HUES64 (cell line): ENCODE data around the gene LMO7.

ENCODE experiments used
- H3K27ac ChIP-seq: 2 replicates; pipeline ENCODE4 v1.7.0; 2013; ENCODE audit warnings: low read depth, low read length, inconsistent platforms
- H3K27me3 ChIP-seq: 2 replicates; pipeline ENCODE4 v1.6.1; 2013; ENCODE audit warnings: mild to moderate bottlenecking, low read length; ENCODE audit not compliant: insufficient read depth
- H3K36me3 ChIP-seq: 2 replicates; pipeline ENCODE4 v1.6.1; 2013; ENCODE audit warnings: mild to moderate bottlenecking, low read length; ENCODE audit not compliant: insufficient read depth
- H3K4me1 ChIP-seq: 2 replicates; pipeline ENCODE4 v1.6.1; 2013; ENCODE audit warnings: mild to moderate bottlenecking, low read length, moderate library complexity; ENCODE audit not compliant: insufficient read depth
- H3K4me3 ChIP-seq: 2 replicates; pipeline ENCODE4 v1.5.1; 2013; ENCODE audit warnings: mild to moderate bottlenecking, low read length, moderate library complexity
- H3K9ac ChIP-seq: 2 replicates; pipeline ENCODE4 v1.6.1; 2013; ENCODE audit warnings: mild to moderate bottlenecking, low read depth, low read length
- H3K9me3 ChIP-seq: 2 replicates; pipeline ENCODE4 v1.6.1; 2013; ENCODE audit warnings: low read depth, low read length; ENCODE audit not compliant: insufficient read depth
- WGBS: fragments of 150-250, 120-280 bp; methylation state at CpG from one replicate; pipeline ENCODE4 v1.1.7; 2013; ENCODE audit warnings: missing lambda C conversion rate; 5-methylcytosine and 5-hydroxymethylcytosine counted together

The LMO7 gene

DNA sequence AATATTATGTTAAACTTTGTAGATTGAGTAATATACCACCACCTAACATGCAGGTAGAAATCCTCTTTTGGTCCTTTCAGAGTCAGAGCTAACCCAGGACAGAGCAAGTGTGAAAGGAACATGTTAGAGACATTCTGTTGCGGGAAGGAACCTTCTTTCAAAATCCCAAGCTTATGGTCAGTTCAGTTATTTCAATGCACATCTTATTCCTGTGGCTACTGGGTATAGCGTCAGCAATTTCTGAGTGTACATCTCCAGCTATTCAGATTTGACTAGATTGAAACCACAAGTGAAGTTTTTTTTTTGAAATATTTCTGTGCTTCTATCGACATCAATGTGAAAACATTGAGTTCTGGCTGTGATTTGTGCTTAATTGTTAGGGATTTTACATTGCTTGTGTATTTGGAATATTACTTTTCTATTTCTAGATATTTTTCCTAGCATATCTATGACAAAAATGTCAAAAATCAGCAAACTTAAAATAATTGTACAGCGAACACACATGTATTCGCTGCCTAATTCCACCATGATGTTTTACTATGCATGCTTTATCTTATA lies 165.3 kb downstream of the LMO7 start:
- Histone ChIP-seq H3K36me3 (no peaks in the 10 kb centered on the region), H3K9me3 (no peaks in the 10 kb centered on the region), H3K27me3 (no peaks in the 10 kb centered on the region), H3K4me1 (peaks cover 56% of the 10 kb centered on the region), H3K9ac (no peak overlapping the region), H3K4me3 (no peak overlapping the region), H3K27ac (no peak overlapping the region)
- WGBS = 95% methylated on average over 5 of the region's 5 CpGs

DNA sequence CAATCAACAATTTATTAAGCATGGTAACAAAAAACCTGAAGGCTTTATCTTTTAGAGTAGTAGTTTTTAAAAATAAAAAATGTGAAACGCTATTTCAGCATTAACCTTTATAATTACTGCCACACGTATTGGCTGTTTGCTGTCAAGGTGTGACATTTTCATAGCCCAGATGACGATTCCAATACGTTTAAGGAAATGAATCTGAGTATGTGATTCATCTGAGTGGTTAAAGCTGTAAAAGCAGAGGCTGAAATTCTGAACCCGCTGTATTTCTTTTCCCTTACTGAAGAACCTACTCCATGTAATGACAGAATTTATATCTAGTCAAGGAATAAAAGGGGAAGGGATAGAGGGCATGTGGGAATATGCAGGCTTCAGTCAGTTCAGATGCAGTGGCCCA lies 166.0 kb downstream of the LMO7 start:
- Histone ChIP-seq H3K27me3 (no peaks in the 10 kb centered on the region), H3K4me1 (peaks cover 58% of the 10 kb centered on the region), H3K9ac (peak overlapping the region; percentile 30; the same call in 1 of the 2 replicates), H3K27ac (peak overlapping the region; percentile 70; the same call in 1 of the 2 replicates), H3K9me3 (no peaks in the 10 kb centered on the region), H3K36me3 (no peaks in the 10 kb centered on the region), H3K4me3 (no peak overlapping the region)
- WGBS = 79% methylated on average over 4 of the region's 5 CpGs

DNA sequence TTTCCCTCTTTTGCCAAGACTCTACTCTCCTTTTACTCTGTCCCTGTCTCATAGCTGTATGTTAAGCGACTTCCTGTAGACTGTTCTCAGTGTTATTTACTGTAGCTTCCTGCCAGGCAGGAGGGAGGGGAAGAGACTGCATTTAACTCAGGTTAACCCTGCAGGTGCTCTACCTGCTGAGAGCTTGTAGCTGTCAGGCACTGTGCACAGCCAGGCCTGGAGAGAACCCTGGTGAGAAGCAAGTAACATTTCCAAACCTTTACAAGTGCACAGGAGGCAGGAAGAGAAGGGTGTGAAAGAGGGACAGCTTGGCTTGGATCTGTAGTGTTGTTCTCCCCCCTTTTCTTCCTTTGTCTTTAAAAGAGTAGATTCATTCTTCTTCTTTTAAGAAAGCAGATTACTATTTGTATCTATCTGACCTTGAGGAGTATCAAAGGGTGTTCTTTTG lies 167.1 kb downstream of the LMO7 start:
- peak overlapping the region; percentile 70; the same call in 1 of the 2 replicates for H3K27ac ChIP-seq
- no peaks in the 10 kb centered on the region for H3K9me3 ChIP-seq
- no peaks in the 10 kb centered on the region for H3K36me3 ChIP-seq
- H3K27me3 ChIP-seq = no peaks in the 10 kb centered on the region
- 0 out of 2 replicates have a peak overlapping the region, but pooled peaks have one; percentile 1 for H3K4me3 ChIP-seq
- no peak overlapping the region for H3K9ac ChIP-seq
- peaks cover 56% of the 10 kb centered on the region for H3K4me1 ChIP-seq
- WGBS = 0% methylated on average over 1 of the region's 1 CpG

DNA sequence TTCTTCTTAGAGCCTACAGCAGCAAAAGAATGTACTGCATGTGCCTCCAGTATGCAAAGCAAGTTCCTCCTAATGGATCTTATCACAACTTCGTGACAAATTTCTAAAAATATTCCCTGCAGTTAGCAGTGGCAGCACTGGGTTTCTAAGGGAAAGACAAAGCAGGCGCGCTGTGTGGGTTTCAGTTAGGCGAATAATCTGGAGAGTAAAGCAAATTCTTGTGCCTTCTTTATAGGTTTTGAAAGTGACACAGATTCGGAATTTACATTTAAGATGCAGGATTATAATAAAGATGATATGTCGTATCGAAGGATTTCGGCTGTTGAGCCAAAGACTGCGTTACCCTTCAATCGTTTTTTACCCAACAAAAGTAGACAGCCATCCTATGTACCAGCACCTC lies 167.9 kb downstream of the LMO7 start:
- Histone ChIP-seq H3K9me3 (no peaks in the 10 kb centered on the region), H3K27me3 (no peaks in the 10 kb centered on the region), H3K27ac (peak overlapping the region; percentile 70), H3K4me1 (peaks cover 56% of the 10 kb centered on the region), H3K4me3 (no peak overlapping the region), H3K9ac (peak overlapping the region; percentile 48; the same call in 1 of the 2 replicates), H3K36me3 (no peaks in the 10 kb centered on the region)
- WGBS = 88% methylated on average over 9 of the region's 10 CpGs

DNA sequence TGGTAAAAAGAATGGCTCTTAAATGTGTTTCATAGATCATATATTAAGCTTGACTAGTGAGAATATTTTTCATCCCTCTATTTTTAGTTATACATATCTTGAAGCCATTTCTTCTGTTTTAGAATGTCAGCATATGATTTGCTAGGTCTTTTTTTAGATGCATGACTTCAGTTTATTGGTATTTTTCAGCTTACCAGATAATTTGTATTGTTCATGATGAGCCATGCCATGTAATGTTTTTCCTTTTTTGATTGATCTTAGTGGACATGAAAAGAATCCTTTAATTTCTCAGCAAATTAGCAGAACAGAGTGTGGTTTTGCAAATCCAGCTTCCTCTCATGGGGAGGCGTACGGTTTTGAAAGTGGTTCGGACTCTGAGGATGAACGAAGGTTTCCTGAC lies 168.5 kb downstream of the LMO7 start:
- WGBS = 98% methylated on average over 4 of the region's 4 CpGs
- no peaks in the 10 kb centered on the region for H3K36me3 ChIP-seq
- H3K9me3 ChIP-seq = no peaks in the 10 kb centered on the region
- H3K27me3 ChIP-seq = no peaks in the 10 kb centered on the region
- H3K4me3 ChIP-seq = no peak overlapping the region
- H3K27ac ChIP-seq = 0 out of 2 replicates have a peak overlapping the region, but pooled peaks have one; percentile 70
- 0 out of 2 replicates have a peak overlapping the region, but pooled peaks have one; percentile 5 for H3K9ac ChIP-seq
- peaks cover 56% of the 10 kb centered on the region for H3K4me1 ChIP-seq

DNA sequence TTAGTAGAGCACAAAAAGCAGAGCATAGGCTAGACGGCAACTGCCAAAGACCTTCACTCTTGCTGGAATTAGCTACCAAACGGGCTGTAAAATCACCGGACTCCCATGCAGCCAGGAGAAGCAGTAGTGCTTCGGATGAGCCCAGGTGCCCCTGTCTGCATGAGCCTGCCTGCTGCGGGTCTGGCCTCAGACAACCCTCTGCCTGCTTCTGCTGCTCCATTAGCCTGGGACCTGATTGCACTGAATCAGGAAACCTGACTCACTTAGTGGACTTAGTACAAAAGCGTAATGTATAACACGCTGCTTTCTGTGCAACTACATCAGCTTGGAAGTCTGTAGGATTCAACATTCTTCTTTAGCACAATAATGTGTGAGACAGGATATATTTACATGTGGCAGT lies 170.0 kb downstream of the LMO7 start:
- peaks cover 47% of the 10 kb centered on the region for H3K4me1 ChIP-seq
- no peak overlapping the region for H3K9ac ChIP-seq
- H3K27ac ChIP-seq = no peak overlapping the region
- no peaks in the 10 kb centered on the region for H3K9me3 ChIP-seq
- H3K36me3 ChIP-seq = no peaks in the 10 kb centered on the region
- no peaks in the 10 kb centered on the region for H3K27me3 ChIP-seq
- WGBS = 81% methylated on average over 7 of the region's 7 CpGs
- H3K4me3 ChIP-seq = no peak overlapping the region

DNA sequence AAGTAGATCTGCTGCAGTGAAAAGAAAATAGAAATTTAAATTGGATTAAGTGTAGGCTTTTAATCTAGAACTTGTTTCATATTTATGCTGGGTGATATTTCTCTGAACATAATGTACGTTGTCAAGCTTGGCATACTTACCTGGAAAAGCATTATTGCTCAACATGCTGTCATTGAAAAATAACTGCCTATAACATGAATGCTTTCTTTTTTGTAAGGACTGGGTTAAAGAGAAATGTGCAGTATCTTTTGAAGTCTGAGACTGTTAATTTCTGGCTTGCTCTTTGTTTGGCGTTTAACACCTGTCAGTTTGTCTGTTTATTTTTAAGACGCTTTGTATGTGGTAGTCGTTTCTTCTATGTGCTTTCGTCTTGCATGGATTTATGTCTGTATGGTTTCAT lies 175.2 kb downstream of the LMO7 start:
- WGBS = 96% methylated on average over 5 of the region's 5 CpGs

DNA sequence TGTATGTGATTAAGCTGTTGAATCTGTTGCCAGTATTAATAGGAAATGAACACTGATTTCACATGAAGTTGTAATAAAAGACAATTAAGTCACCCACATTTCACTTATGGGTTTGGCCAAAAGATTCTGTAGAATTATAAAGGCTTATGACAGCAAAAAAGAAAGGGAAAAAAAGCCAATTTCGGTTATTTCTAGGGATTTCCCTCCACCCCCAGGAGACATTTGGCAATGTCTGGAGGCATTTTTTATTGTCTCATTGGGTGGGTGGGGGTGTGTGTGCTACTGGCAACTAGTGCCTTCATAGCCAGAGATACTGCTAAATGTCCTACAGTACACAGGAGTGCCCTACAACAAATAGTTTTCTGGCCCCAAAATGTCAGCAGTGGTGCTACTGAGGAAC lies 175.7 kb downstream of the LMO7 start:
- WGBS = 86% methylated on average over 1 of the region's 1 CpG
- H3K27ac ChIP-seq = no peak overlapping the region
- no peaks in the 10 kb centered on the region for H3K4me1 ChIP-seq
- H3K36me3 ChIP-seq = no peaks in the 10 kb centered on the region
- H3K9ac ChIP-seq = no peak overlapping the region
- H3K27me3 ChIP-seq = no peaks in the 10 kb centered on the region
- H3K9me3 ChIP-seq = no peaks in the 10 kb centered on the region
- H3K4me3 ChIP-seq = no peak overlapping the region

More for the DNA sequence above, 175.2 kb downstream of the LMO7 start:
- H3K4me1 ChIP-seq = peaks cover 3% of the 10 kb centered on the region
- H3K9me3 ChIP-seq = no peaks in the 10 kb centered on the region
- H3K4me3 ChIP-seq = no peak overlapping the region
- H3K36me3 ChIP-seq = no peaks in the 10 kb centered on the region
- no peak overlapping the region for H3K9ac ChIP-seq
- no peaks in the 10 kb centered on the region for H3K27me3 ChIP-seq
- no peak overlapping the region for H3K27ac ChIP-seq

DNA sequence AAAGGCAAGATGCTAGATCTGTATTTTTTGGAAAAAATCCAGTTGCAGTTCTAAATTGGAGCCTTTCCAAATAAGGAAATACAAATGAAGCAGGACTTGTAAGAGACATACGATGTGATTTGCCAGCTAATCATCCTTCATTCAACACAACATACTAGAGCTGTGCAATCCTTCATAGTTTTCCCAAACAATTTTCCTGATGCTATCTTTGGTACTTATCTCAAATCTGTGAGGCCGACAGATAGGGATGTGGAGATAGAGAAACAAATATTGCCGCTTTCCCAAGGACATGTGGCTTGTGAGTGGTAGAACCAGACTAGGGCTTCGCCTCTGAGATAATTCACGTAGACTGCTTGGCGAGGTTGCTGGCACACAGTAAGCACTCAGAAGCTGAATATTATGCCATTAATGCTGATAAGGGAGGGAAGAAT lies 176.6 kb downstream of the LMO7 start:
- Histone ChIP-seq H3K27ac (no peak overlapping the region), H3K4me1 (no peaks in the 10 kb centered on the region), H3K36me3 (no peaks in the 10 kb centered on the region), H3K9ac (no peak overlapping the region), H3K27me3 (no peaks in the 10 kb centered on the region), H3K9me3 (no peaks in the 10 kb centered on the region), H3K4me3 (no peak overlapping the region)
- 96% methylated on average over 6 of the region's 6 CpGs for WGBS

DNA sequence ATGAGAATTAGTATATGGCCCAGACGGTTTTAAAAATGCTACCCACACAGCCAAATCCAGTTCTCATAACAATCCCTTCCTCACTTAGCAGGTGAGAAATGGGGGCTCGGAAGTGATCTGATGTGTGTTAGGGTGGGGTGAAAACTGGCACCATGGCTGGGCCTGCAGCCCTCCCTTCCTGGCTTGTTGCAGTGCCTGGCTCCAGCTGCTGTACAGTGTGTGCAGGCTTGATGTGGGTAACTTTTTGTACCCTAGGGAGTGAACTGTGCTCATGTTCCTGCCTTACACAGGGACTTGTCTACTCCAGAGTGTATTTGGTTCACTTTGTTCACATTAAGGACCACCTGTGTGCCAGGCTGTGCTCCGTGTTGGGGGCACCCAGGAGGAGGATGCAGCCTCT lies 177.2 kb downstream of the LMO7 start:
- H3K4me1 ChIP-seq = no peaks in the 10 kb centered on the region
- no peak overlapping the region for H3K27ac ChIP-seq
- no peaks in the 10 kb centered on the region for H3K36me3 ChIP-seq
- 86% methylated on average over 2 of the region's 3 CpGs for WGBS
- no peak overlapping the region for H3K9ac ChIP-seq
- no peaks in the 10 kb centered on the region for H3K9me3 ChIP-seq
- no peaks in the 10 kb centered on the region for H3K27me3 ChIP-seq
- H3K4me3 ChIP-seq = no peak overlapping the region

DNA sequence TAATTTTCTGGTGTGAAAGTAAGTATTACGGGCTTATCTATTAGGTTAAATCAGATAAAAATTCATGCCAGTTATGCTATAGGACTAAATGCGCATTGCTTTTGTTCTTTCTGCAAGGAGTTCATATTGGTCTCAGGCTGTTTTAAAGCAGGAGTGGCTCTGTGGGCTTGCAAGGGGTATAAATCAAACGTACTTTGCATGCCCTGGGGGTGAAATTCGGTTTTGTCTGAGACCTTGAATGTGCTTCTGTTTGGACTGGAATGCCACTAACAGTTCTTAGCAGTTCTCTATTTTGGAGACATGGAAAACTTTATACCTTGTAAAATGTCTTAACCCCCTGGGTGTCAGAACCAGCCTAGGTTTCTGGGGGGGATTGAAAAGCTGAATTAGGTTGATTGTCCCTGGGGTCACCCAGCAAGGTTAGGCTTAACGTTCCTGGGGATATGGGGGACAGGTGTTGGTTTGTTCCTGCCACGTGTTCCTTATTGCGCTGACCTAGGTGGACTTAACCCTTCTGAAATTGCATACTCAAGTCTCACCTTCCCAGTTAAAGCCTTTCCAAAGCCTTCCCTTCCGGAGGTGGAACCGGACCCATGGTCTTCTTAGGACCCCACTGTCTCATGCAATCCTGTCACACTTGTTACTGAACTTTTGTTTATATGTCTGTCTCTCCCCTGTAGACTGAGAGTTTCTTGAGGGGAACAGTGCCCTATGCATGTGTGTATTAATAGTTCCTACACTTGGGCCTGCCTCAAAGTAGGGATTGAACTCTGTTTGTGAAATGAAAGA lies 182.2 kb downstream of the LMO7 start:
- H3K4me3 ChIP-seq = no peak overlapping the region
- H3K4me1 ChIP-seq = peaks cover 6% of the 10 kb centered on the region; the same call in 1 of the 2 replicates
- H3K27ac ChIP-seq = no peak overlapping the region
- no peak overlapping the region for H3K9ac ChIP-seq
- WGBS = 88% methylated on average over 9 of the region's 9 CpGs
- no peaks in the 10 kb centered on the region for H3K9me3 ChIP-seq
- no peaks in the 10 kb centered on the region for H3K36me3 ChIP-seq
- no peaks in the 10 kb centered on the region for H3K27me3 ChIP-seq
